Activated T-helper 1 cell treated with anti-CD3 and anti-CD28 coated beads, Interleukin-12 subunit alpha, Interleukin-12 subunit beta, Interleukin-2, Interleukin-4 antibody, amounts not matched to agents 30 ng/mL and 10 ng/mL and 1 ng/mL, durations not matched to agents 14 hours and 24 hours and 36 hours (primary cell): ENCODE data around the gene RHBDL2. TPM values are rescaled to one million over a fixed set of nuclear protein-coding genes. Genes with fewer than 3 reads are reported as not detected.
"Not testable (repeated sequence)": the region's sequence is repeated elsewhere in the genome, so short reads cannot be mapped to it uniquely, and the experiment has no call there.

Experiments used
- DNase-seq: peaks from one replicate; pipeline ENCODE4 v3.0.0; 2021; ENCODE audit warnings: low spot score
- H3K27ac Mint-ChIP-seq: one replicate; pipeline ENCODE4 v1.8.0; 2021; ENCODE audit warnings: mild to moderate bottlenecking, mixed read lengths
- H3K27me3 Mint-ChIP-seq: one replicate; pipeline ENCODE4 v1.8.0; 2022; ENCODE audit warnings: mild to moderate bottlenecking, moderate library complexity, mixed read lengths; ENCODE audit not compliant: insufficient read depth
- H3K36me3 Mint-ChIP-seq: one replicate; pipeline ENCODE4 v1.8.0; 2021; ENCODE audit warnings: low read depth, mixed read lengths
- H3K4me1 Mint-ChIP-seq: one replicate; pipeline ENCODE4 v1.8.0; 2021; ENCODE audit warnings: low read depth, mixed read lengths
- H3K4me3 Mint-ChIP-seq: one replicate; pipeline ENCODE4 v1.8.0; 2021; ENCODE audit warnings: mild to moderate bottlenecking, moderate library complexity, mixed read lengths
- H3K9me3 Mint-ChIP-seq: one replicate; pipeline ENCODE4 v1.8.0; 2021; ENCODE audit warnings: mixed read lengths
- intact Hi-C: fragments of 100-400 bp; cut with micrococcal nuclease; formaldehyde crosslinking; loops from one replicate; pipeline ENCODE4 v1.15.1; 2024
- total RNA-seq: library from RNA; stranded (reverse); gene quantifications from 2 replicates; pipeline ENCODE4 v1.2.3, GENCODE V29; 2022

RHBDL2 gene
- total RNA-seq, 1 donor from 2014 or later: not detected

DNA sequence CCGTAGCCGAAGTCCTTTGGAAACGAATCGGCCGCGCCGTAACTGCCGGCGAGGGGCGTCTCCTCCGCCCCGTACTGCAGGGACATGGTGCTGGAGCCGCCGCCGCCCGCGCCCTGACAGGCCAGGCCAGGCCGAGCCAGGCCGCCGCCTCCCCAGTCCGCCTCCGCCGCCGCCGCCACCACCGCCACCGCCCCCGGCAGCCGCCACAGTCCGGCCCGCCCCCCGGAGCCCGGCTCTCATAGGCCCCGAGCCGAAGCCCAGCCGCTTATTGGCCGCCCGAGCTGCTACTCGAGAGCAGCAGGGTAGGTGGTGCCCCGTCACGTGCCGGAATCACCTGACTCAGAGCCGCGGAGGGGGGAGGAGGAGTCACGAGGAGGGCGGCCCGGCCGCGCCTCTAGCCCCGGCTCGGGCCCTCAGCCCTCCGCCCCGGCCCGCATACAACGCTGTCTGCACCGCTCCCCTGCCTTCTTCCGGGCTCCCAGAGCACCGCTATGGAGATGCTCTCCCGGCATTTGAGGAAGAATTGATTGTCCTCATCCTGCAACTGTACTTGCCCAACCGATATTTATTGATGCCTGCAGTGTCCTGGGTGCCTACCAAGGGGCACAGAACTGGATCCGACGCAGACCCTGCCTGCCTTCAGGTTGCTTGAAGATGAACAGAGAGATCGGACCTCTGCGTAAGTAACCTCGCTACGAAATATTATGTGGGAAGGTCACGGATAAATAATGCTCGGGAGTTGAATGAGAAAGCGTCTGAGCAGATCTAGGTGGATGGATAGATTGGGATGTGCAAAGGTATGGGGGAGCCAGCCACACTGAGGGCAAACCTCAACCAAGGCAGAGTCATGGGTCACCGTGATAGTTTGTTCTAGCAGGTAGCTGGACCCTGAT is 81.8 kb downstream of the RHBDL2 start, which contains the start of gene RRAGC:
RRAGC (minus strand) TSS at position 212 of the 893 bp plus-strand sequence; CDS start at position 86, 126 bp downstream.
- DNase-seq: peak; percentile 98
- Mint-ChIP-seq H3K4me3 (peak within 1 kb of the TSS; percentile 89), H3K27ac (peak within 1 kb of the TSS; percentile 74), H3K4me1 (peaks cover 41% of the 10 kb centered on the region), H3K9me3 (no peaks in the 10 kb centered on the region), H3K36me3 (peaks cover 28% of the 10 kb centered on the region), H3K27me3 (no peaks in the 10 kb centered on the region)
- intact Hi-C loops: loop anchor here (1.0 to 5.0 kb wide), 6 partner anchors 13 to 828 kb away; partner anchors contain the start of genes MYCBP and NDUFS5

DNA sequence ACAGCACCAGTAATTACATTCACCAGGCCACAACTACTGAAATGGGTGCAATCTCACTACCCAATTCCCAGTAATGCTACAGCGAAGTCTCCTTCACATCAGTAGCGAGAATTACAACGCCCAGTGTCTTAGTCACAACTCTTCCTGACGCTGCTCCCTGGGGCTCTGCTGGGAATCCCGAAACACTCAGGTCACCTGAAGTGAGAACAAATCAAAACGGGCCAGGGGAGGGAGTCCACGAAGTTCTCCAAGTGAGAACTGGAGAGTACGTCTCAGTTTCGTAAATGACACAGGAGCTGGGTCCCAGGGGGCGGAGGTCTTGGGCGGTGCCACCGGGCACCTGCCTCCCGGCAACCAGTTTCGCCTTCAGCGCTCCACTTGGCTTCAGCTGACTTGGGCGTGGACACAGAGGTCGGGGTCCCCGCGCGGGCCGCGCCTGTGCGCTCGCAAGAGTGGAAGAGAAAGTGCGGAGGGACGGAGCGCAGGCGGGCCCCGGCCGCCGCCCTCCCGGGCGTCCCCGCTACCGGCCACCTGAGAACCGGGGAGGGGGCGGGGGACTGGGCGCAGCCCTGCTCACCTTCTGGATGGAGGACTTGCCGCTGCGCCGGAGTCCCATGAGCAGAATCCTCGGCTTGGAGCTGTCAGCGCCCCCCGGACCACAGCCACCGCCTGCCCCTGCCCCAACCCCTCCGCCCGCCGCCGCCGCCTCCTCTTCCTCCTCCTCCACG is 82.6 kb downstream of the RHBDL2 start:
- Mint-ChIP-seq H3K27me3 (no peaks in the 10 kb centered on the region), H3K36me3 (peaks cover 28% of the 10 kb centered on the region), H3K4me1 (peaks cover 41% of the 10 kb centered on the region), H3K9me3 (no peaks in the 10 kb centered on the region), H3K27ac (peak overlapping the region; percentile 64), H3K4me3 (peak overlapping the region; percentile 89)
- intact Hi-C loops: loop anchor here (1.0 to 5.0 kb wide), 6 partner anchors 14 to 827 kb away; partner anchors contain the start of genes MYCBP and NDUFS5
- DNase-seq: peak; percentile 52

DNA sequence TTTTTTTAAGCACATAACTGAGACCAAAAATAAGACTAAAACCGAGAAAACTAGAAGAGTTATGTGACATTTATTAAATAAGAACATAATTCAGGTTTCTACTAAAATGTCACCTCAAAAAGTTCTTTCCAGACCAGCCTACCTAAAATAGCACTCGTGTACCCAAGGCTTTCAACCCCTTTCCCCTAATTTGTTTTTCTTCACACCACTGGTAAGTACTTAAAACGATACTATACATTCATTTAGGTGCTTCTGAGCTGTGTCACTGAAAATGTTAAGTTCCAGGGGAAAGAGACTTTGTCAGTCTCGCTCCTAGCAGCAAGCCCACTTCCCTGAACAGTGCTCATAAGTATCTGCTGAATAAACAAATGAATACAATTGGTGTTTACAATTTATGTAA is 88.8 kb downstream of the RHBDL2 start:
- Mint-ChIP-seq H3K4me1 (peaks cover 30% of the 10 kb centered on the region), H3K4me3 (no peak overlapping the region), H3K9me3 (no peaks in the 10 kb centered on the region), H3K27me3 (no peaks in the 10 kb centered on the region), H3K36me3 (peaks cover 40% of the 10 kb centered on the region), H3K27ac (peak overlapping the region; percentile 63)
- intact Hi-C loops: no loop called here
- no peak for DNase-seq

DNA sequence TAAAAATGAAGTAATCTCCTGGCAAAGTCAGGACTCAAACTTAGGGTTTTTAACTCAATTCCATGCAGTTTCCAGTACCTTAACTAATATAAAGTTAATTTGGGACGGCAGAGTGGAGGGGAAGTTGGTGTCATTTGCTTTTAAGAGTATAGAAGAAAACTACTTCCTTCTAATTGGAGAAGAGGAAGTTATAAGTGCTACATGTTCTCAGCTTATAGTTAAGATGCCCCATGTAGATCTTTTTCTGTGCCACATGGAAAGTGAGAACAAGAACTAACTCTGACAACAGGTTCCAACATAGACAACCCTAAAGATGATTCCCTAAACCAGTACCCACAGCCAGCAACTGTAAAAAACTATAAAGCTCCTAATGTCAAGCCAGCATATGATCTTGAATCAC is 93.6 kb downstream of the RHBDL2 start:
- Mint-ChIP-seq H3K9me3 (no peaks in the 10 kb centered on the region), H3K4me3 (no peak overlapping the region), H3K4me1 (peaks cover 13% of the 10 kb centered on the region), H3K27ac (peak overlapping the region; percentile 55), H3K36me3 (peaks cover 49% of the 10 kb centered on the region), H3K27me3 (no peaks in the 10 kb centered on the region)
- no peak for DNase-seq
- intact Hi-C loops: no loop called here

DNA sequence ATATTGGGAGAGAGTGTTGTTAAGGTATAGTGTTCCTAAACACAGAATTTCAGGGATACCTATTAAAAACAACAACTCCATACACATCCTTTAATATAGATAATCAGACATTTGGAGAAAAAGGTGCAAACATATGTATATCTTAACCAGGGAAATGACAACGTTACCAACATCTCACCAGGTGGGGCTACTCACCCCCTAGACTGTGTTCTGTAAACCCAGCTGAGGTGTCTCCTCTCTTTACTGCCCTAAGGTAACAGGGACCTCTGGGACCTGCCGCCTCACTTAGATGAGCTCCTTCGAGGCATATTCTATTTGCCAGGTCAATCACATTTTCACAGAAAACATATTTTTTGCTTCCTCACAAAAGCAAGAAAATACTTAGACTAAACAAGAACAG is 95.4 kb downstream of the RHBDL2 start:
- H3K27me3 Mint-ChIP-seq: no peaks in the 10 kb centered on the region
- no peak for DNase-seq
- H3K9me3 Mint-ChIP-seq: no peaks in the 10 kb centered on the region
- intact Hi-C loops: no loop called here
- no peak overlapping the region for H3K4me3 Mint-ChIP-seq
- H3K27ac Mint-ChIP-seq: no peak overlapping the region
- H3K4me1 Mint-ChIP-seq: peaks cover under 1% of the 10 kb centered on the region
- H3K36me3 Mint-ChIP-seq: peaks cover 41% of the 10 kb centered on the region

DNA sequence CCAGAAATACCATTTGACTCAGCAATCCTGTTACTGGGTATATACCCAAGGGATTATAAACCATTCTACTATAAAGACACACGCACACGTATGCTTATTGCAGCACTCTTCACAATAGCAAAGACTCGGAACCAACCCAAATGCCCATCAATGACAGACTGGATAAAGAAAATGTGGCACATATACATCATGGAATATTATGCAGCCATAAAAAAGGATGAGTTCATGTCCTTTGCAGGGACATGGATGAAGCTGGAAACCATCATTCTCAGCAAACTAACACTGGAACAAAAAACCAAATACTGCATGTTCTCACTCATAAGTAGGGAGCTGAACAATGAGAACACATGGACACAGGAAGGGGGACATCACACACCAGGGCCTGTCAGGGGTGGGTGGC is 96.5 kb downstream of the RHBDL2 start:
- H3K4me1 Mint-ChIP-seq, intact Hi-C loops, DNase-seq, H3K27me3 Mint-ChIP-seq, H3K4me3 Mint-ChIP-seq, H3K9me3 Mint-ChIP-seq, H3K27ac Mint-ChIP-seq: not testable (repeated sequence)
- peaks cover 34% of the 10 kb centered on the region for H3K36me3 Mint-ChIP-seq

DNA sequence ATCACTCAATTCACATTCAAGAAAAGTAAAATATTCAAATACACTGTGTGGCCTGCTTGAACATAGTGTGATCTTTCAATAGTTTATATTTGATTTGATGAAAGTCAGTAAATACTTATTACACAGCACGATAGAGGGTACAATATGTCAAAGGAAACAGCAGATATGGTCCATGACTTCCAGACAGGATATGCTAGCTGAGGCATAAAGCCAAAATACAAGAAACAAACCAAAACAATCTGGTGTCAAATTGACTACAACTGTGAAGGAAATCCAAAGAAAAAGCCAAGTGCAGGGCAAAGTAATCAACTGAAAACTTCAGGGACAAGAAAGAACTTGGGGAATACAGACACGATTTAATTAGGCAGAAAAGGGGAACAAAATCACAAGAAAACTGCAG is 101.3 kb downstream of the RHBDL2 start:
- peaks cover under 1% of the 10 kb centered on the region for H3K27me3 Mint-ChIP-seq
- no peak overlapping the region for H3K27ac Mint-ChIP-seq
- DNase-seq: no peak
- H3K4me1 Mint-ChIP-seq: peaks cover 3% of the 10 kb centered on the region
- H3K4me3 Mint-ChIP-seq: no peak overlapping the region
- H3K36me3 Mint-ChIP-seq: peaks cover 27% of the 10 kb centered on the region
- intact Hi-C loops: no loop called here
- no peaks in the 10 kb centered on the region for H3K9me3 Mint-ChIP-seq

DNA sequence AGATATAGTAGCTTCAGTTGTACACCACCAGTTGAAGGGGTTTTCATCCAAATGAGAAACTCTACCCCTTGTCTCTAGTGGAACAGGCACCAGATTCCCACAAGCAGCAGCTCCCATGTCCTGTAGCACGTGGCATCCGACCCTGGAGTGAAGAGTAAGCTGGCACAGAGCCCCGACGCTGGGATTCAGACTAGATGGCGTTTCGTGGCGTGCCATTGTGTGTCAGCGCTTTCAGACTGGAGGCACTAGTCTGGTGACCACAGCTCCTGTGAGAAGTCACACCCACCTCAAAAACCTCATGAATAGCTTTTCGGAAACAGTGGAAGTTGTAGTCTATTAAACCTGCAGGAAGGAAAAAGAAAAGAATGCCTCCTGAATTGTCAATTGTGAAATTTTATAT is 102.3 kb downstream of the RHBDL2 start:
- Mint-ChIP-seq H3K27ac (no peak overlapping the region), H3K27me3 (peaks cover 4% of the 10 kb centered on the region), H3K9me3 (no peaks in the 10 kb centered on the region), H3K4me3 (no peak overlapping the region), H3K36me3 (peaks cover 19% of the 10 kb centered on the region), H3K4me1 (peaks cover 7% of the 10 kb centered on the region)
- intact Hi-C loops: loop anchor here (10.0 kb wide), 2 partner anchors 255 to 1385 kb away; no protein-coding TSS in a partner anchor
- DNase-seq: no peak

DNA sequence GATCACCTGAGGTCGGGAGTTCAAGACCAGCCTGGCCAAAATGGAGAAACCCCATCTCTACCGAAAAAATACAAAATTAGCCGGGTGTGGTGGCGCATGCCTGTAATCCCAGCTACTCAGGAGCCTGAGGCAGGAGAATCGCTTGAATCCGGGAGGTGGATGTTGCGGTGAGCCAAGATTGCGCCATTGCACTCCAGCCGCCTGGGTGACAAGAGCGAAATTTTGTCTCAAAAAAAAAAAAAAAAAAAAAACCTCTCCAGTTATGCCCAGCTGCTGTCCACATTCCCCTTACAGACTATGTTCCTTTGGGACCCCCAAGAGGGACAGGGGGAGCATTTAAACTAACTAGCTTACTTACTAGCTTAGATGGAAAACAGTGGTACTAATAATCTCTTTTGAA is 105.3 kb downstream of the RHBDL2 start:
- H3K27ac Mint-ChIP-seq, H3K4me1 Mint-ChIP-seq, H3K36me3 Mint-ChIP-seq, H3K4me3 Mint-ChIP-seq, DNase-seq, H3K9me3 Mint-ChIP-seq, H3K27me3 Mint-ChIP-seq: not testable (repeated sequence)
- intact Hi-C loops: loop anchor here (10.0 kb wide), 2 partner anchors 252 to 1382 kb away; no protein-coding TSS in a partner anchor

Other genes starting within 250 kb of the RHBDL2 start
- 12.9 and 13.4 TPM in 2 replicates for gene RRAGC, start 82.1 kb downstream of the RHBDL2 start, total RNA-seq
- gene MYCBP, start 68.5 kb downstream of the RHBDL2 start, total RNA-seq: 38.4 and 39.7 TPM in 2 replicates
- gene GJA9, start 60.2 kb downstream of the RHBDL2 start, total RNA-seq: not detected in 2 replicates
- gene AKIRIN1, start 49.4 kb upstream of the RHBDL2 start, total RNA-seq: 78.1 and 78.5 TPM in 2 replicates
- 143 and 150 TPM in 2 replicates for gene NDUFS5, start 84.5 kb upstream of the RHBDL2 start, total RNA-seq